ENCODE measurements around the gene TMEM240.
A peak's percentile ranks its signal among the peaks of the same experiment; 100 is the strongest.
"Not testable (repeated sequence)": the region's sequence is repeated elsewhere in the genome, so short reads cannot be mapped to it uniquely, and the experiment has no call there.

The TMEM240 gene

DNA sequence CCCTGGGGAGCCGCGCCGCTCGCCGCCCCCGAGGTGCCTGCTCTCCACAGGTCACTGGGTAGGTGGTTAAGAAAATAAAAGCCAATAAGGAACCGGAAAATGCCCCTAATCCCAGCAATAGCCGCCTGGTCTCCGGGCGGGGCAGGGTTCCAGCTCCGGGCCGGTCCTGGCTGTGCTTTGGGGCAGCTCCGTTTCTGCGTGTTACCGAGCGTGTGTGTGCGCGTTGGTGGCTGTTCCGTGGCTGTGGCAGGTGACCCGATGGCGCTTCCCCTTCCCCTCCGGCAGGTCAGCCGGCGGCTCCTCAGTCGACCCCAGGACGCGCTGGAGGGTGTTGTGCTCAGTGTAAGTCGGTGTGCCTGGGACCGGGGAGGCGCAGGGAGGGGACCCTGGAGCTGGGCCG is 17.2 kb downstream of the TMEM240 start:
- DNase-seq: not testable (repeated sequence)

GRCh38 chr1:1522536-1522935 is 17.9 kb downstream of the TMEM240 start:
- DNase-seq: not testable (repeated sequence)

- DNase-seq: no peak
Observed at GRCh38 chr1:1521331-1521730, 19.1 kb downstream of the TMEM240 start.

GRCh38 chr1:1519805-1520505 is 20.5 kb downstream of the TMEM240 start:
- DNase-seq: not testable (repeated sequence)

DNA sequence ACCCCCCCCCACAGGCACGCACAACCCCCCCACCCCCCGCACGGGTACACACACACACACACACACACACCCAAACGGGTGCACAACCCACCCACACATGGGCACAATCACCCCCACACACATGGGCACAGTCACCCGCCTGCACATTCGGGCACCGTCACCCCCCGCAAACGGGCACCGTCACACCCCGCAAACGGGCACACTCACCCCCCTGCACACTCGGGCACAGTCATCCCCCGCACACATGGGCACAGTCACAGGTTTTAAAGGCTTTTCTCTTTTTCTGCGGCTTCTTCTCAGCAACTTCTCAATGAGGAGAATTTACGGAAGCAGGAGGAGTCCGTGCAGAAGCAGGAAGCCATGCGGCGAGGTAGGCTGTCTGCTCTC is 21.8 kb downstream of the TMEM240 start:
- not testable (repeated sequence) for DNase-seq

- DNase-seq: no peak
Observed at GRCh38 chr1:1517973-1518620, 22.3 kb downstream of the TMEM240 start.

GRCh38 chr1:1516923-1517322 is 23.5 kb downstream of the TMEM240 start:
- not testable (repeated sequence) for DNase-seq

DNA sequence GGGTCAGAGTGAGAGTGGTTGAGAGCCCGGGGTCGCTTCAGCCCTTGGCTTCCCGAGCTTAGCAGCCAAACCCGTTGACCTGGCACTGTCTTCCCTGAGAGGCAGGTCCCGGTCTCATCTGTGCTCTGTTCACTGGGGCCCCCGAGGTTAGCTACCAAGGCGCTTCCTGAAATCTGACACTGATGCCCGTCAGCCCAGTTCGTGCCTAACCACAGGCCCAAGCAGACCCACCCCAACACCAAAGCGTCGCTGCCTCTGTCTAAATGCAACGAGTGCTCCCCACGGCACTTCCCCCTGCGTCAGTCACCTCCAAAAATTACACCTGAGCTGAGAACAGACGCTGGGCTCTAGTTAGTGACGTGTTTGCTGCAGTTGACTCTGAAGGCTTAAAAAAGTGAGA is 26.0 kb downstream of the TMEM240 start:
- not testable (repeated sequence) for DNase-seq

GRCh38 chr1:1513675-1514074 is 26.7 kb downstream of the TMEM240 start:
- DNase-seq: not testable (repeated sequence)

DNA sequence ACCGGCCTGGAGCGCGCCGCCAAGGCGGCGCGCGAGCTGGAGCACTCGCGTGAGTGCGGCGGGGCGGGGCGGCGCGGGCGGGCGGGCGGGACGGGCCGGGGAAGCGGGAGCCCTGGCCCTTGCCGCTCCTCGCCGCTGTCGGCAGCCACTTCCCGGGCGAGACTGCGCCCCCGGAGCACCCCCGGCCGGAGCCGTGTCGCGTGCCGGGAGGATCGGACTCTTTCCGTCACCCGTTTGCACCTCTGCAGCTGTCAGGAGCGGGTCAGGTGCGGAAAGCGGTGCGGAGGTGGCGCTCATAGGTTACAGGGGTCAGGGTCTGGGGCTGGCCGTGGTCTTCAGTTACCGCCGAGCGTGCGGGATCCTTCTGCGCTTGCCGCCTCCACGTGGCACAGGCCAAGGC is 28.0 kb downstream of the TMEM240 start:
- not testable (repeated sequence) for DNase-seq

- DNase-seq: peak; percentile 98
Observed at GRCh38 chr1:1511533-1512285, 28.7 kb downstream of the TMEM240 start, which contains the start of gene ATAD3A. Gene ATAD3A (plus strand): TSS chr1:1512162. CDS start chr1:1512269, 107 bp downstream.

DNA sequence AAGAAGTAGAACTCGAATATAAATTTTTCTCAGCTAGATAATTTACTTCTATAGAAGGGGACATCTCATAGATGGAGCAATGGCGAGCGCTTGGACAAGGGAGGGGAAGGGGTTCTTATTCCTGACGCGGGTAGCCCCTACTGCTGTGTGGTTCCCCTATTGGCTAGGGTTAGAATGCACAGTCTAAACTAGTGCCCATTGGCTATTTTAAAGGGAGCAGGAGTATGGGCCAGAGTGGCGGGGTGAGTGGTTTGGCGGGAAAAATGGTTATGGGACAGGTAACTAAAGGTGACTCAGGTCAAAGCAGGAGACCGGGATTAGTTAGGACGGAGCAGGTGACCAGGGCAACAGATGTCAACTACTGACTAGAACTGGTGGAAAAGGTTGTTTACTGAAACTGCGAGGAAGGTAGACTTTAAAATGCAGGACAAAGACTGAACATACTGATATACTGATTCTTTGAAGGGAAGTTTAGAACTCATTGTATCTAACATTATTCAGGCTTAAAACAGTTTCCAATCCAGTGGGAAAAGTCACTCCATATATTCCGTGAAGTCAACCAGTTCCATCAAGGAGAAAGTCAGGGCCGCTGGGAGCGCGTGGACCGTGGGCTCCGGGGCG is 29.4 kb downstream of the TMEM240 start:
- peak; percentile 63 for DNase-seq

DNA sequence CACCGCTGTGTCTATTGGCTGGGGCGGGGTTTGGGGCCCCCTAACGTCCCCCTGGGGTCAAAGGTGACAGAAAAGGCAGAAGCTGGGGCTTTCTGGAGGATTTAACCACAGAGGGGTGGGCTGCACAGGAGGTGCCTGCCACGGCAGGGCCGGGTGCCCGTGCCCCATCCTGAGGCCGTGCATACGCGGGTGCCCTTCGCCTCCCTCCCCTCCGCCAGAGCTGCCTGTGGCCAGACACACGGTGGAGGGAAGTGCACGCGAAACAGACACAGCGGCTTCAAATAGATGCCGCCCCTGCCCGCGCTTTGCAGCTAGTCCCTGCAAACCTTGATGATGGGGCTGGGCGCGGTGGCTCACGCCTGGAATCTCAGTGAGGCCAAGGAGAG is 31.0 kb downstream of the TMEM240 start:
- not testable (repeated sequence) for DNase-seq

DNA sequence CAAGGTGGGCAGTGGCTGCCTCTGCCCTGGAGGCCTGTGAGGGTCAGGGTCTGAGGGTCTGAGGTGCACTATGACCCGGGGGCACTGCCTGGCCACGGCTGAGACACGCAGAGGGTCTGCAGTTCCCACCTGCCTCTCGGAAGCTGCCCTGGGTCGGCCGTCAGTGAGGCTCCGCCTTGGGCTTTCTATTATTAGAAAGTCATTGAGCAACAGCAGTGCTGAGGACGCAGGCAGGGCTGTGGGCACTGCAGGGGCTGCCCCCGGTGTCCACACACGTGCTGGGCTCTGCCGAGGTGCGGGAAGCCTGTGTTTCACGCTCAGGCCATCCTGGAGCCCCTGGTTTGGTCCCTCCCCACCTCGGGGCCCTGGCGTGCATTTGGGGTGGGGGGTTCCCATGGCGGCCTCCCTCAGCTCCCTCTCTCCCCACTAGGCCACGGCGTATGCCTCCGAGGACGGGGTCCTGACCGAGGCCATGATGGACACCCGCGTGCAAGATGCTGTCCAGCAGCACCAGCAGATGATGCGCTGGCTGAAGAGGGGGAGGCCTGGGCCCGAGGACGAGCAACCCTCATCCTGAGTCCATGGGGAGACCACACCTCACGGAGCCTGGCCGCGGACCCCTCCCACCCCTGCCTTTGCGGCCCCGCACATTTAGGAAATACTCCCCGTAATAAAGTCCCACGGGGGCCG is 31.5 kb downstream of the TMEM240 start:
- not testable (repeated sequence) for DNase-seq

- no peak for DNase-seq
Observed at GRCh38 chr1:1507305-1507704, 33.1 kb downstream of the TMEM240 start.

- DNase-seq: not testable (repeated sequence)
Observed at GRCh38 chr1:1505801-1506200, 34.6 kb downstream of the TMEM240 start.

- DNase-seq: peak; percentile 40
Observed at GRCh38 chr1:1505366-1505798, 35.0 kb downstream of the TMEM240 start.

DNA sequence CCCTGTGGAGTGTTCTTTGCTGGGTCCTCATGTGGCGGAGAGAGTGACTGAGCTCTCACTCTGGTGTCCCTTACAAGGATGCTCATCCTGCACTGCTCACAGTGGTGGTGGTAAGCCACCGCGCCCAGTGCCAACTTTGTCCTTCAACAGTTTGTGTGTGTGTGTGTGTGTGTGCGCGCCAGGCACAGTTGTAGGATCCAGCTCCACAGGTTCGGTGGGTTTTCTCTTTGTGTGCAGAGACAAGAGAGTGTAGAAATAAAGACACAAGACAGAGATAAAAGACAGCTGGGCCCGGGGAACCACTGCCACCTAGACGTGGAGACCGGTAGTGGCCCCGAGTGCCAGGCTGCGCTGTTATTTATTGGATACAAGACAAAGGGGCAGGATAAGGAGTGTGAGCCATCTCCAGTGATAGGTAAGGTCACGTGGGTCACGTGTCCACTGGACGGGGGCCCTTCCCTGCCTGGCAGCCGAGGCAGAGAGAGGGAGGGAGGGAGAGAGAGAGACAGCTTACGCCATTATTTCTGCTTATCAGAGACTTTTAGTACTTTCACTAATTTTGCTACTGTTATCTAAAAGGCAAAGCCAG is 35.6 kb downstream of the TMEM240 start:
- peak; percentile 74 for DNase-seq

DNA sequence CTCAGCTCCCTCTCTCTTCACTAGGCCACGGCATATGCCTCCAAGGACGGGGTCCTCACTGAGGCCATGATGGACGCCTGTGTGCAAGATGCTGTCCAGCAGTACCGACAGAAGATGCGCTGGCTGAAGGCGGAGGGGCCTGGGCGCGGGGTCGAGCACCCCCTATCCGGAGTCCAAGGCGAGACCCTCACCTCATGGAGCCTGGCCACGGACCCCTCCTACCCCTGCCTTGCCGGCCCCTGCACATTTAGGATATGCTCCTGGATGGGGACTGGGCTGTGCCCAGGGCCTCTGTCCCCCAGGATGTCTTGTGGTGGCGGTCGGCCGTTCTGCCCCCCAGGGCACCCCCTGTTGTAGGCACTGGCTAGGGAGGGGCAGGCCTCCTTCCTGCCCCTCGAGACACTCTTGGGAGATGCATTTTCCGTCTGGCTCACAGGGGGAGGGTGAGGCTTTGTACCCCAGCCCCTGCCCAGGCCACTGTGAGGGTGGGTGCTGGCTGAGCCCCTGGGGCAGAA is 44.9 kb downstream of the TMEM240 start:
- DNase-seq: not testable (repeated sequence)

- DNase-seq: not testable (repeated sequence)
Observed at GRCh38 chr1:1494311-1494710, 46.1 kb downstream of the TMEM240 start.

DNA sequence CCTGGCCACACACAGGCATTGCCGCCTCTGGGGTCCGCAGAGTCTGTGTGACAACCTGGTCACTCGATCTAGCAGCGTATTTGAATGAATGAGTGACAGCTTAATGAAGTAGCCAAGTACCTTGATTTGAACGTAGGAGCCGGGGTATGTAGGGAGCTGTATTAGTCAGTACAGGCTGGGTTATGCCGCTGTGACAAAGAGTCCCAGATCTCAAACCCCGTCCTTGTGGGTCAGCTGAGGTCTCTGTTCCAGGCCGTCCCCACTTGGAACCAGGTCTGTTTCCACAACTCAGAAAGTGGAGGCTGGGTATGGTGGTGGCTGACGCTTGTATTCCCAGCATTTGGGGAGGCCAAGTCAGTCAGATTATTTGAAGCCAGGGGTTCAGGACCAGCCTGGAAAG is 48.8 kb downstream of the TMEM240 start:
- no peak for DNase-seq

Measured in activated CD4-positive, alpha-beta T cell treated with anti-CD3 and anti-CD28 coated beads, Interleukin-10, Interleukin-2, amounts not matched to agents 100 ng/mL and 50 ng/mL, durations not matched to agents 16 hours and 8 hours (primary cell).